Measurements from ENCODE around the gene OSCP1. TPM values are rescaled to one million over a fixed set of nuclear protein-coding genes. Genes with fewer than 3 reads are reported as not detected.
"Not testable (repeated sequence)": the region's sequence is repeated elsewhere in the genome, so short reads cannot be mapped to it uniquely, and the experiment has no call there.

The OSCP1 gene
- total RNA-seq, 6 experiments from 2014 or later, result 6.0 to 11.0 (median 7.2) TPM

DNA sequence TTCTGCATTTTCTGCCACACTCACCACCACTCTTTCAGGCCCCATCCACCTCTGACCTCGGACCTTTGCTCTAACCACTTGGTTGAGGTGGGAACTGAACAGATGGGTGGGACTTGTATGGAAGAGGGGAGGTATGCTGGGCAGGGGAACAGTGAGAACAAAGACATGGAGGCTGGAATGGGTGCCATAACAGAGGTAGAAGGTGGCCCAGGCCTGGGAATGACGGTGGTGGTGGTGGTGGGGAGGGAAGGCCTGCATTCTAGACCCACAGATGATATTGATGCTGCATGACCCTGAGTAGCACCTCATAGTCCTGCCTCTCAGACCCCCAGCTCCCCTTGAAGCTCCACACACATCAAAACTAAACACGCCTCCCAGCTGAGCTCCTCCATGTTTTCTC lies 37.7 kb upstream of the OSCP1 start:
- DNase-seq, result no peak
- Mint-ChIP-seq H3K27me3 (ENCODE audit: insufficient read depth) (peaks cover 54% of the 10 kb centered on the region), H3K4me3 (no peak overlapping the region), H3K27ac (no peak overlapping the region), H3K4me1 (ENCODE audit: low read depth) (no peaks in the 10 kb centered on the region), H3K9me3 (no peaks in the 10 kb centered on the region), H3K36me3 (ENCODE audit: low read depth) (no peaks in the 10 kb centered on the region)
- TF ChIP-seq, protein P1, sequence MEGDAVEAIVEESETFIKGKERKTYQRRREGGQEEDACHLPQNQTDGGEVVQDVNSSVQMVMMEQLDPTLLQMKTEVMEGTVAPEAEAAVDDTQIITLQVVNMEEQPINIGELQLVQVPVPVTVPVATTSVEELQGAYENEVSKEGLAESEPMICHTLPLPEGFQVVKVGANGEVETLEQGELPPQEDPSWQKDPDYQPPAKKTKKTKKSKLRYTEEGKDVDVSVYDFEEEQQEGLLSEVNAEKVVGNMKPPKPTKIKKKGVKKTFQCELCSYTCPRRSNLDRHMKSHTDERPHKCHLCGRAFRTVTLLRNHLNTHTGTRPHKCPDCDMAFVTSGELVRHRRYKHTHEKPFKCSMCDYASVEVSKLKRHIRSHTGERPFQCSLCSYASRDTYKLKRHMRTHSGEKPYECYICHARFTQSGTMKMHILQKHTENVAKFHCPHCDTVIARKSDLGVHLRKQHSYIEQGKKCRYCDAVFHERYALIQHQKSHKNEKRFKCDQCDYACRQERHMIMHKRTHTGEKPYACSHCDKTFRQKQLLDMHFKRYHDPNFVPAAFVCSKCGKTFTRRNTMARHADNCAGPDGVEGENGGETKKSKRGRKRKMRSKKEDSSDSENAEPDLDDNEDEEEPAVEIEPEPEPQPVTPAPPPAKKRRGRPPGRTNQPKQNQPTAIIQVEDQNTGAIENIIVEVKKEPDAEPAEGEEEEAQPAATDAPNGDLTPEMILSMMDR (IDR thresholded peaks at IDR 0.05), result no peak

GRCh38 chr1:36487336-36487725 lies 37.1 kb upstream of the OSCP1 start:
- not testable (repeated sequence) for H3K4me1 Mint-ChIP-seq (ENCODE audit: low read depth); H3K4me3 Mint-ChIP-seq; DNase-seq; H3K36me3 Mint-ChIP-seq (ENCODE audit: low read depth); H3K27ac Mint-ChIP-seq; H3K9me3 Mint-ChIP-seq
- H3K27me3 Mint-ChIP-seq (ENCODE audit: insufficient read depth), result peaks cover 48% of the 10 kb centered on the region

- Mint-ChIP-seq H3K9me3 (no peaks in the 10 kb centered on the region), H3K4me3 (no peak overlapping the region), H3K27me3 (ENCODE audit: insufficient read depth) (peaks cover 47% of the 10 kb centered on the region), H3K4me1 (ENCODE audit: low read depth) (no peaks in the 10 kb centered on the region), H3K36me3 (ENCODE audit: low read depth) (no peaks in the 10 kb centered on the region), H3K27ac (no peak overlapping the region)
- DNase-seq, result no peak
- TF ChIP-seq, protein P1 (IDR thresholded peaks at IDR 0.05), result no peak
Measured at GRCh38 chr1:36486439-36487335, 36.4 kb upstream of the OSCP1 start.

DNA sequence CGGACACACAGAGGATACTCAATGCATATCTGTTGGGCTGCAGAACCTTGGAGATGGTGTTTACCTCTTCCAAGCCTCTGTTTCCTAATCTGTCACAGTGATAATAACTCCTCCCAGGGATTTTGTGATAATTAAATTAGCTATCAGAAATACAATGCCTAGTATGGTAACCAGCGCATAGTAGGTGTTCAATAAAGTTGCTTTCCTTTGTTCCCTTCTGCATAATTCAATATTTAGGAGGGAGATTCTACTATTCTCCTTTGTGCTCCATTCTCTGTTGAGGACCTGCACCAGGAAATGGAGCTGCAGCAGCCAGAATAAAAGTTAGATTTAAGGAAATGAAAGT lies 35.8 kb upstream of the OSCP1 start:
- Mint-ChIP-seq H3K27ac (no peak overlapping the region), H3K4me1 (ENCODE audit: low read depth) (no peaks in the 10 kb centered on the region), H3K9me3 (no peaks in the 10 kb centered on the region), H3K27me3 (ENCODE audit: insufficient read depth) (peaks cover 49% of the 10 kb centered on the region), H3K36me3 (ENCODE audit: low read depth) (no peaks in the 10 kb centered on the region), H3K4me3 (no peak overlapping the region)
- TF ChIP-seq, protein P1 (IDR thresholded peaks at IDR 0.05), result no peak
- DNase-seq, result no peak

DNA sequence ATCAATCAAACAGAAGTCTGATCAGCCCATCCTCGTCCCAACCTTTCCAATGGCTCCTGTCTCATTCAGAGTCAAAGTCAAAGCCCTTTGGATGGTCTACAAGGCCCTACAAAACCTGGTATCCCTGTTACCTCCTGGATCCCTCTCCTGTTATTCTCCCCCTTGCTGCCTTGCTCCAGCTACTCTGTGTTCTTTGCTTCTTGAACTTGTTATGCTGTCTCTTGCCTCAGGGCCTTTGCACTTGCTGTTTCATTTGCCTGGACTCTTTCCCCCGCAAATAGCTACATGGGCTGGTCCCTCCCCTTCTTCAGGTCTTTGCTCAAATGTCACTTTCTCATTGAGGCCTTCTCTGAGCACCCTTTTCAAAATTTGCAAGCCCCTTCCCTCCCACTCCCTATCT lies 33.8 kb upstream of the OSCP1 start:
- DNase-seq, result no peak
- Mint-ChIP-seq H3K27me3 (ENCODE audit: insufficient read depth) (peaks cover 49% of the 10 kb centered on the region), H3K4me3 (no peak overlapping the region), H3K36me3 (ENCODE audit: low read depth) (no peaks in the 10 kb centered on the region), H3K9me3 (no peaks in the 10 kb centered on the region), H3K27ac (no peak overlapping the region), H3K4me1 (ENCODE audit: low read depth) (peaks cover 8% of the 10 kb centered on the region)
- TF ChIP-seq, protein P1 (IDR thresholded peaks at IDR 0.05), result no peak

DNA sequence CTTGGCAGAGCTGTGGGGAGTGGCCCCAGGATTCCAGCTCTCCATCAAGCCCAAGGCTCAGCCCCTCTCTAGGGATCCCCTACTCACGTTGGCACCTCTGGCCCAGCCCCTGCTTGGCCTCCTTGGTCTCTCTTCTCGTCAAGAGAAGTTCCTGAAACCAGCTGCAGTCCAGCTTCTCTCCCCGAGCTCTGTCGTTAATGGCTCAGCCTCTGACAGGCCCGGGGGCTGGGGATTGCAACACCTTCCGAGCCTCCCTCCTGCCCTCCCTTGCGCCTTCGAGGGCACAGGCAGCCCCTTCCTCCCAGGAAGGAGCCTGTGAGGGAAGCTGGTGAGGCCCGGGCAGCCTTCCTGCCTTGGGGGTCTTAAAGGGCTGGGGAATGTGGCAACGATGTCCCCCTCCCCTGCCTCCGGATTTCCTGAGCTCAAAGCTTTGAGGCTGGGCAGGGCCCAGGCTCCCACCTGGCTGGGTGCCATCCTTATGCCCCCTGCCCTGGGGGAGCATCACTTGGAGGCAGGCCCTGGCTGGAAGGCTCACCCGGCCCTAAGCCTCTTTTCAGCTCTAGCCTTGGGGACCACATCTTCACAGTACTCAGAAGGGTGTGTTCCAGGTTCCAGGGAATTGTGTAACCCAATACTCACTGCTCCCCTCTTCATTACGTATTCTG lies 32.6 kb upstream of the OSCP1 start, which contains the start of gene CSF3R:
CSF3R (minus strand) TSS at position 190 of the 665 bp plus-strand sequence. CDS start 3,417 bp downstream, outside the sequence.
- Mint-ChIP-seq H3K4me3 (no peak within 1 kb of the TSS), H3K36me3 (ENCODE audit: low read depth) (no peaks in the 10 kb centered on the region), H3K9me3 (no peaks in the 10 kb centered on the region), H3K27ac (no peak within 1 kb of the TSS), H3K27me3 (ENCODE audit: insufficient read depth) (peaks cover 43% of the 10 kb centered on the region), H3K4me1 (ENCODE audit: low read depth) (peaks cover 8% of the 10 kb centered on the region)
- TF ChIP-seq, protein P1 (IDR thresholded peaks at IDR 0.05), result no peak
- no peak for DNase-seq

Data from HFFc6 (cell line).